Tibial artery (tissue), 4 donors: Measurements from ENCODE around the gene RNASEL.

Source experiments
- DNase-seq, 2 donors: peaks; one replicate each; pipeline ENCODE4 v3.0.0-alpha.2; 2019
- H3K27ac ChIP-seq, 2 donors: fragments of 200-600 bp; sonication (generic) in 1 of 2; 1 replicate in 1 of 2; 2 replicates in 1 of 2; pipeline ENCODE4 v1.5.1; 2018 to 2019; ENCODE audit warnings: mild to moderate bottlenecking in 1 of 2
- H3K27me3 ChIP-seq, 2 donors: fragments of 200-600 bp; sonication (generic) in 1 of 2; one replicate each; pipeline versions ENCODE4 v1.5.1 to v1.6.0; 2016 to 2019
- H3K36me3 ChIP-seq, 3 donors: fragments of 200-600 bp; sonication (generic) in 2 of 3; one replicate each; pipeline ENCODE4 v1.5.1; 2016 to 2019; ENCODE audit warnings: mild to moderate bottlenecking in 2 of 3
- H3K4me1 ChIP-seq, 4 donors: fragments of 200-600 bp; sonication (generic) in 2 of 4; 1 replicate in 3 of 4; 2 replicates in 1 of 4; pipeline ENCODE4 v1.5.1; 2016 to 2019
- H3K4me3 ChIP-seq, 2 donors: fragments of 200-600 bp; sonication (generic) in 1 of 2; 1 replicate in 1 of 2; 2 replicates in 1 of 2; pipeline ENCODE4 v1.5.1; 2018 to 2019; ENCODE audit warnings: mild to moderate bottlenecking in 2 of 2
- H3K9me3 ChIP-seq, 3 donors: fragments of 200-600 bp; sonication (generic) in 1 of 3; one replicate each; pipeline ENCODE4 v1.5.1; 2016 to 2019
- CTCF ChIP-seq, 2 experiments: fragments of 200-600 bp in 1 of 2; fragments of 450-650 bp in 1 of 2; IDR thresholded peaks; one replicate each; pipeline ENCODE4 v1.5.1; 2017 to 2019; ENCODE audit warnings: antibody characterized with exemption in 2 of 2, mild to moderate bottlenecking in 1 of 2, moderate library complexity in 1 of 2
- intact Hi-C: fragments of 100-400 bp; cut with DNase I; formaldehyde crosslinking; loops from one replicate; pipeline ENCODE4 v1.15.0; 2023; ENCODE audit warnings: low total_unique reads

Gene RNASEL

GRCh38 chr1:182567629-182568028, 21.4 kb downstream of the RNASEL start:
- Histone ChIP-seq H3K27me3 (no peaks in the 10 kb centered on the region), H3K4me3 (no peak overlapping the region), H3K4me1 (no peaks in the 10 kb centered on the region), H3K27ac (no peak overlapping the region), H3K9me3 (peaks cover 0 to 5% (median 0%) of the 10 kb centered on the region in 3 donors), H3K36me3 (peaks cover 0 to 3% (median 2%) of the 10 kb centered on the region in 3 donors)
- intact Hi-C loops: no loop called here
- DNase-seq: no peak
- TF ChIP-seq CTCF (IDR thresholded peaks at IDR 0.05): no peak

- no peak for DNase-seq
- intact Hi-C loops: no loop called here
- H3K4me3 ChIP-seq: no peak overlapping the region
- TF ChIP-seq CTCF (IDR thresholded peaks at IDR 0.05): no peak
- H3K27ac ChIP-seq: no peak overlapping the region
- no peaks in the 10 kb centered on the region for H3K4me1 ChIP-seq
- peaks cover 0 to 5% (median 0%) of the 10 kb centered on the region in 3 donors for H3K9me3 ChIP-seq
- H3K36me3 ChIP-seq: no peaks in the 10 kb centered on the region
- H3K27me3 ChIP-seq: no peaks in the 10 kb centered on the region
Observed at GRCh38 chr1:182565537-182565936, 23.5 kb downstream of the RNASEL start.

GRCh38 chr1:182564406-182565004, 24.6 kb downstream of the RNASEL start:
- intact Hi-C loops: no loop called here
- Histone ChIP-seq H3K9me3 (peaks cover 0 to 5% (median 0%) of the 10 kb centered on the region in 3 donors), H3K36me3 (no peaks in the 10 kb centered on the region), H3K27me3 (no peaks in the 10 kb centered on the region), H3K4me1 (no peaks in the 10 kb centered on the region), H3K27ac (no peak overlapping the region), H3K4me3 (no peak overlapping the region)
- TF ChIP-seq CTCF (IDR thresholded peaks at IDR 0.05): no peak
- no peak for DNase-seq

- intact Hi-C loops: no loop called here
- no peak for TF ChIP-seq CTCF (IDR thresholded peaks at IDR 0.05)
- no peak for DNase-seq
Observed at GRCh38 chr1:182563095-182563494, 26.0 kb downstream of the RNASEL start.

GRCh38 chr1:182561456-182561855, 27.6 kb downstream of the RNASEL start:
- DNase-seq: no peak
- no peak for TF ChIP-seq CTCF (IDR thresholded peaks at IDR 0.05)
- no peak overlapping the region for H3K4me3 ChIP-seq
- no peaks in the 10 kb centered on the region for H3K4me1 ChIP-seq
- H3K9me3 ChIP-seq: peaks cover 0 to 4% (median 0%) of the 10 kb centered on the region in 3 donors
- H3K27me3 ChIP-seq: no peaks in the 10 kb centered on the region
- H3K27ac ChIP-seq: no peak overlapping the region
- intact Hi-C loops: no loop called here
- no peaks in the 10 kb centered on the region for H3K36me3 ChIP-seq

More at GRCh38 chr1:182563095-182563494, 26.0 kb downstream of the RNASEL start:
- Histone ChIP-seq H3K4me3 (no peak overlapping the region), H3K36me3 (no peaks in the 10 kb centered on the region), H3K27ac (no peak overlapping the region), H3K4me1 (no peaks in the 10 kb centered on the region), H3K27me3 (no peaks in the 10 kb centered on the region), H3K9me3 (peaks cover 0 to 5% (median 0%) of the 10 kb centered on the region in 3 donors)
